NOMO-1 treated with DMSO at 0.1 percent for 48 hours (cell line): Measurements from ENCODE around the gene FAM107B.
A peak's percentile ranks its signal among the peaks of the same experiment; 100 is the strongest.

ENCODE experiments used
- DNase-seq: peaks from one replicate; lab custom pipeline; 2025; ENCODE audit not compliant: unreplicated experiment; lab: John Stamatoyannopoulos, UW

The FAM107B gene

GRCh38 chr10:14563359-14563940, 211.2 kb downstream of the FAM107B start:
- DNase-seq = no peak

- no peak for DNase-seq
Observed at GRCh38 chr10:14563076-14563336, 211.7 kb downstream of the FAM107B start.

- DNase-seq = no peak
Observed at GRCh38 chr10:14562218-14563075, 212.2 kb downstream of the FAM107B start.

- DNase-seq = peak; percentile 17
Observed at GRCh38 chr10:14560791-14561765, 213.6 kb downstream of the FAM107B start.

GRCh38 chr10:14560274-14560673, 214.4 kb downstream of the FAM107B start:
- peak; percentile 78 for DNase-seq

- no peak for DNase-seq
Observed at GRCh38 chr10:14558025-14558424, 216.7 kb downstream of the FAM107B start.

- DNase-seq = no peak
Observed at GRCh38 chr10:14557567-14557966, 217.1 kb downstream of the FAM107B start.

GRCh38 chr10:14556285-14556956, 218.3 kb downstream of the FAM107B start:
- DNase-seq = no peak

GRCh38 chr10:14555807-14556206, 218.9 kb downstream of the FAM107B start:
- no peak for DNase-seq

GRCh38 chr10:14554491-14555205, 220.0 kb downstream of the FAM107B start:
- DNase-seq = peak; percentile 86

- no peak for DNase-seq
Observed at GRCh38 chr10:14554091-14554490, 220.6 kb downstream of the FAM107B start.

- peak; percentile 38 for DNase-seq
Observed at GRCh38 chr10:14553448-14553847, 221.2 kb downstream of the FAM107B start.

- no peak for DNase-seq
Observed at GRCh38 chr10:14552015-14552414, 222.7 kb downstream of the FAM107B start.

- DNase-seq = peak; percentile 55
Observed at GRCh38 chr10:14550471-14550981, 224.2 kb downstream of the FAM107B start.

GRCh38 chr10:14549496-14549895, 225.2 kb downstream of the FAM107B start:
- no peak for DNase-seq

- no peak for DNase-seq
Observed at GRCh38 chr10:14548970-14549369, 225.7 kb downstream of the FAM107B start.

GRCh38 chr10:14548474-14548873, 226.2 kb downstream of the FAM107B start:
- no peak for DNase-seq

- DNase-seq = no peak
Observed at GRCh38 chr10:14547816-14548215, 226.9 kb downstream of the FAM107B start.

GRCh38 chr10:14545827-14546226, 228.9 kb downstream of the FAM107B start:
- no peak for DNase-seq

GRCh38 chr10:14543904-14544210, 230.8 kb downstream of the FAM107B start:
- no peak for DNase-seq
